GM12878 (cell line): Measurements from ENCODE around the gene RAB44. TPM values are rescaled to one million over a fixed set of nuclear protein-coding genes. Genes with fewer than 3 reads are reported as not detected.

Experiments used
- ATAC-seq: fragments of 200-7000 bp; cut with Tn5 transposase; 3 replicates; pipeline ENCODE4 v1.9.1; 2020; ENCODE audit warnings: mild to moderate bottlenecking, moderate library complexity
- BruUV-seq: library from RNA; stranded (reverse); fragments of 400-500 nt; replicated peaks from 2 replicates; lab custom pipeline; 2021; lab: Mats Ljungman, UMichigan
- CTCF ChIA-PET: fragments of 300-600 bp; sonication (Branson Sonifier 250); formaldehyde crosslinking; extraction: SDS; loops from one replicate; lab custom pipeline; 2021; ENCODE audit warnings: inconsistent platforms; lab: Yijun Ruan, JAX
- POLR2A ChIA-PET: fragments of 350-600 bp; formaldehyde crosslinking; extraction: SDS; loops from one replicate; lab custom pipeline; 2021; ENCODE audit warnings: inconsistent platforms; lab: Charles Lee
- RAD21 ChIA-PET: fragments of 300-600 bp; sonication (Branson Sonifier 250); formaldehyde crosslinking; loops from one replicate; lab custom pipeline; 2023; ENCODE audit warnings: antibody characterized with exemption; ENCODE audit not compliant: unreplicated experiment; lab: Charles Lee
- SMC1A ChIA-PET: fragments of 300-600 bp; sonication (Branson Sonifier 250); formaldehyde crosslinking; loops from one replicate; lab custom pipeline; 2023; ENCODE audit not compliant: unreplicated experiment, uncharacterized antibody; lab: Charles Lee
- DNase-seq: peaks from one replicate; pipeline ENCODE4 v3.0.0-alpha.2; 2011; ENCODE audit warnings: low read depth, low spot score
- FAIRE-seq: peaks from 3 replicates; lab custom pipeline; 2011; peaks lifted over from hg19 to GRCh38; lab: Jason Lieb, UNC
- H2AFZ ChIP-seq: 2 replicates; pipeline ENCODE4 v1.6.0; 2011; ENCODE audit warnings: low read depth, low read length, control low read depth; ENCODE audit not compliant: control insufficient read depth
- H3K27ac ChIP-seq: 2 replicates; pipeline ENCODE4 v1.5.1; 2011; ENCODE audit warnings: control low read depth; ENCODE audit not compliant: control insufficient read depth, insufficient read depth
- H3K27me3 ChIP-seq, 2 experiments: replicated peaks in 1 of 2; 2 replicates each; pipeline versions ENCODE4 v1.6.0 to v1.6.1; 2011; ENCODE audit warnings: low read length in 1 of 2; ENCODE audit not compliant: control insufficient read depth in 2 of 2, insufficient read depth in 2 of 2
- H3K36me3 ChIP-seq, 2 experiments: 2 replicates each; pipeline ENCODE4 v1.5.1; 2011; ENCODE audit warnings: low read length in 1 of 2; ENCODE audit not compliant: control insufficient read depth in 2 of 2, insufficient read depth in 2 of 2
- H3K4me1 ChIP-seq: 2 replicates; pipeline ENCODE4 v1.6.1; 2011; ENCODE audit warnings: mild to moderate bottlenecking, low read length, moderate library complexity, mixed read lengths; ENCODE audit not compliant: control insufficient read depth, insufficient read depth
- H3K4me2 ChIP-seq: 2 replicates; pipeline ENCODE4 v1.6.0; 2011; ENCODE audit warnings: control low read depth; ENCODE audit not compliant: control insufficient read depth, insufficient read depth
- H3K4me3 ChIP-seq: fragments of 200-600 bp; sonication (generic); 2 replicates; pipeline ENCODE4 v1.5.1; 2016
- H3K79me2 ChIP-seq: 2 replicates; pipeline ENCODE4 v1.6.0; 2011; ENCODE audit warnings: low read length; ENCODE audit not compliant: control insufficient read depth, insufficient read depth
- H3K9ac ChIP-seq: 2 replicates; pipeline ENCODE4 v1.8.0; 2011; ENCODE audit warnings: low read length, control low read depth, mixed read lengths; ENCODE audit not compliant: control insufficient read depth, insufficient read depth
- H3K9me3 ChIP-seq: replicated peaks from 3 replicates; pipeline ENCODE4 v1.5.1; 2011; ENCODE audit warnings: mild to moderate bottlenecking, low read length; ENCODE audit not compliant: control insufficient read depth, insufficient read depth
- H4K20me1 ChIP-seq: 2 replicates; pipeline ENCODE4 v1.6.0; 2011; ENCODE audit not compliant: control insufficient read depth, insufficient read depth
- BCL3 ChIP-seq: IDR thresholded peaks from 2 replicates; pipeline ENCODE4 v1.6.1; 2011; ENCODE audit warnings: borderline replicate concordance, low read depth, mild to moderate bottlenecking, moderate library complexity, low read length; ENCODE audit not compliant: insufficient read depth, poor library complexity, severe bottlenecking
- JUND ChIP-seq: IDR thresholded peaks from 2 replicates; pipeline ENCODE4 v1.6.1; 2012; ENCODE audit warnings: low read depth, mild to moderate bottlenecking, low read length, improper control_type of control experiment, moderate library complexity
- WGBS: methylation state at CpG from one replicate; pipeline ENCODE4 v1.1.6; 2016; ENCODE audit warnings: low lambda C conversion rate; ENCODE audit not compliant: insufficient replicate concordance, insufficient coverage; ENCODE audit errors: missing lambda C conversion rate; 5-methylcytosine and 5-hydroxymethylcytosine counted together
- in situ Hi-C: fragments of 300-500 bp; cut with MboI; formaldehyde crosslinking; loops from 9 replicates; pipeline ENCODE4 v1.14.3; 2018; ENCODE audit warnings: mixed read lengths
- intact Hi-C: fragments of 100-400 bp; cut with micrococcal nuclease; formaldehyde crosslinking; loops from one replicate; pipeline ENCODE4 v1.14.2; 2022; ENCODE audit not compliant: unreplicated experiment
- polyA plus RNA-seq, 11 experiments: library from polyadenylated mRNA; depleted of rRNA in 4 of 11; unstranded in 6 of 11; stranded (reverse) in 5 of 11; fragments of >200 nt; fragmentation: Nextera tagmentation in 4 of 11; fragmentation: Illumina TruSeq in 1 of 11; extraction: Ambion mirVana in 4 of 11; extraction: Trizol in 1 of 11; gene quantifications; 1 replicate in 1 of 11; 2 replicates in 10 of 11; pipeline versions ENCODE4 v1.2.1 to v1.2.3, GENCODE V29; 2011 to 2016; ENCODE audit warnings: inconsistent platforms in 2 of 11, missing spikeins in 2 of 11, low read depth in 1 of 11
- total RNA-seq, 4 experiments: library from RNA; depleted of rRNA in 3 of 4; stranded (reverse); fragments of >200 nt in 3 of 4; fragmentation: Illumina TruSeq in 1 of 4; extraction: Trizol in 1 of 4; gene quantifications; 2 replicates each; pipeline versions ENCODE4 v1.2.1 to v1.2.3, GENCODE V29; 2013 to 2021

Gene RAB44
- total and polyA plus RNA-seq, 10 of the 15 experiments (the other 5 are each of a cell fraction or from before 2014, with no cell fraction given): 0.01 to 0.08 (median 0.05) TPM; not detected in 2

GRCh38 chr6:36762123-36762522 lies 64.5 kb downstream of the RAB44 start:
- 91% methylated on average over 11 of the region's 11 CpGs for WGBS
- Histone ChIP-seq H2AFZ (no peak overlapping the region), H3K27me3 (no peaks in the 10 kb centered on the region), H3K4me1 (peaks cover 25% of the 10 kb centered on the region), H3K36me3 (no peaks in the 10 kb centered on the region; a peak in 1 of 4 replicates), H3K4me3 (no peak overlapping the region)
- FAIRE-seq: no peak
- POLR2A ChIA-PET: interaction anchor here (0.6 to 1.2 kb wide), 2 partner anchors 100 to 467 kb away, joined by 3 to 5 read pairs; no protein-coding TSS in a partner anchor
- intact Hi-C loops: loop anchor here (10.0 kb wide), 1 partner anchor 413 kb away; the partner anchor contains the start of gene PIM1
- CTCF ChIA-PET: interaction anchor here (0.6 to 15.9 kb wide), 5 partner anchors 22 to 167 kb away, joined by 3 to 330 read pairs (median 61); no protein-coding TSS in a partner anchor
- TF ChIP-seq JUND (no peak), BCL3 (peak; percentile 96)
- TF ChIP-seq, all 136 proteins: peak for 1
- no peak overlapping the region for H3K4me2 ChIP-seq
- no peaks in the 10 kb centered on the region for H3K9me3 ChIP-seq
- no peaks in the 10 kb centered on the region for H3K79me2 ChIP-seq
- ATAC-seq (no peak), DNase-seq (no peak)
- BruUV-seq: no TSS peak
- no peak overlapping the region for H3K27ac ChIP-seq
- RAD21 ChIA-PET: interaction anchor here (1.1 kb wide), 1 partner anchor 256 kb away, joined by 3 read pairs; no protein-coding TSS in a partner anchor
- no peak overlapping the region for H3K9ac ChIP-seq
- H4K20me1 ChIP-seq: no peaks in the 10 kb centered on the region; the same call in 1 of the 2 replicates
- in situ Hi-C loops: loop anchor here (10.0 kb wide), 1 partner anchor 413 kb away; the partner anchor contains the start of gene PIM1
- SMC1A ChIA-PET: interaction anchor here (1.2 to 9.7 kb wide), 5 partner anchors 21 to 147 kb away, joined by 3 to 120 read pairs (median 111); partner anchors contain the start of gene CDKN1A
